Hepatic stellate cell (primary cell): ENCODE data around the gene GET3.
"Not testable (repeated sequence)": the region's sequence is repeated elsewhere in the genome, so short reads cannot be mapped to it uniquely, and the experiment has no call there.

Source experiments
- DNase-seq: peaks from one replicate; pipeline ENCODE4 v3.0.0; 2011; ENCODE audit warnings: low spot score

Gene GET3

GRCh38 chr19:12715929-12716328 is 21.4 kb upstream of the GET3 start:
- DNase-seq = no peak

DNA sequence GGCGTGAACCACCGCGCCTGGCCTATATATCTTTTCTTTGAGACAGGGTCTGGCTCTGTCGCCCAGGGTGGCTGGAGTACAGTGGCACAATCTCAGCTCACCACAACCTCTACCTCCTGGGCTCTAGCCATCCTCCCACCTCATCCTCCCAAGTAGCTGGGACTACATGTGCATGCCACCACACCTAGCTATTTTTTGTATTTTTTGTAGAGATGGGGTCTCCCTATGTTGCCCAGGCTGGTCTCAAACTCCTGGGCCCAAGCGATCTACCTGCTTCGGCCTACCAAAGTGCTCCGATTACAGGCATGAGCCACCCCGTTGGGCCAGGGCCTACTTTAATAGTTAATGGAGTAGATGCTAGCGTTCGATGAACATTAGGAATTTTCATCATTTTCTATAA is 17.0 kb upstream of the GET3 start:
- no peak for DNase-seq

DNA sequence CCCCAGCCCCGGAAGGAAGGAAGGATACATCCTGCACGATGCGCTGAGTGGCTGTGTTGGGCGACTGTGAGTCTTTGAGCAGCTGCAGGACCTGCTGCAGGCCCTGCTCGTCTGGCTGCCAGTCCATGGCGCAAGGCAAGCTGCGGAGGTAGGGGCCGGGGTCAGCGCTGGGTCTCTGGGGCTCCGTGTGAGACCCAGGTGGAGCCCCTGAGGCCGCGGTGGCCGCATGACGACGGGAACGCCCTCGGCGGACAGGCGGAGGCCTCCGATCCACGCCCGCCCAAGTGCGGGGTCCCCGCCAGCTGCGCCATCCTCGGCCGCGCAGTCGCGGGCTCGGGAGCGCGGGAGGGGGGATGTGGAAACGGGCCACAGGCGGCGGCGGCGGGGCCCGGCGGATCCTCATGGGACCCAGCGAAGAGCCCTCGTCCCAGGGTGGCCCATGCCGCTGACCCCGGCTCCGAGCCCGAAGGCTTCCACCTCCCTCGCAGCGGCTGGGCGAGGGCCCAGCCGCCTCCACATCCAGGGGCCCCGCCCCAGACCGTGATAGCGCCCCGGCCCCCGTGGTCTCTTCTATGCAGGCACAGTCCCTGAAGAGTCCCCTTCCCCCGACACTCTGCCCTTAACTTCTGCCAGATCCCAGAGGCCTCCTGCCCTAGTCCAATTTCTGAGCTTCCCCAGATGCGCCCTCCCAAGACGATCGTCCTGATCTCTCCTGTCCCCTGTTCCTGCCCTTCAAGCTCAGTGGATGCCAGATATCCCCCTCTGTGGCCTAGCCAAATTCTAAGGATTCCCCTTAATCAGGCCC is 16.2 kb upstream of the GET3 start:
- peak; percentile 50 for DNase-seq

- DNase-seq = peak; percentile 89
These were observed 15.4 kb upstream of the GET3 start for GRCh38 chr19:12721656-12722565.

DNA sequence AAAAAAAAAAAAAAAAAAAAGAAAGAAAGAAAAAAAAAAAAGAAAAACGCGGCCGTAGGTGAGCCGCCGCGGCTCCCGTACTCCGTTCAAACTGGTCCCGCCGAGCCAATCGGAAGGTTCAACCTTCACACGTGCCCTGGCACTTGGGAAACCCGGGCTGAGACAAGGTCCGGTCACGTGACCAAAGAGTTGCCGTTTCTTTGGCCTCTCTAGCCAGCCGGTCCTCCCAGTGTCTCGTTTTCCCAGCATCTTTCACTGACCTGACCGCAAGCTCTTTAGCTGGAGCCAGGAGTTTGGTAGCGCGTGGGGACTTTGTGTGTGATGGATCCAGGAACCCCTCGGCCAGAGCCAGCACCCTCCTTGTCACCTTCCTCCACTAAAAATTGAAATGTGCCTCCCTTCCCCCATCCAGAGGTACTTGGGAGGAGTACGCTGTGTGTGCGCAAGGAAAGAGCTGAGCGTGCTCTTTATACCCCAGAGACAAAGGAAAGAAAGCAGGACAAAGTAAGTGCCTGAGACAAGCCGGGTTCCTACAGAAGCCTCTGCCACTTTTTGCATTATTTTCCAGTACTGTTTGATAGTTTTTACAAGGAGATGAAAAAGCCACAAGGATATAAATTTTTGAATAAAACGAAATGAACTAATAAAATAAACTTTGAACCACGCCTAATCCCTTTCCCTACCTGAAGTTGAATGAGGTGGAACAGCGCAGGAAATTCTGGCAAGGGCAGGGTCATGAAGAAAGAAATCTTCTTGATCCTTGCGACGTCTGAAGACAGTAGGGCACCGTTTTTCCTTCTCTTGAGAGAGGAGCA is 14.5 kb upstream of the GET3 start:
- DNase-seq = peak; percentile 100

DNA sequence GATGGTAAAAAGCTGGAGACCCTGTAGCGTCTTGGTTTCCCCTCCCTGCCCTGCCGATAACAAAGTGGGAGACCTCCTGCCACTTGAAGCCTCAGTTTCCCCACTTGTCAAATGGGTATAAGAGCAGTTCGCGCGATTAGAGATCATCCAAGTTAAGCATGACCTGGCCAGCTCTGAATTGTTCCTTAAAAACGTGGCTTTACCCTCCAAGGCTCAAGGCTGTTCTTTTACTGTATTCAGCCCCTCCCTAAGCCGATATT is 14.0 kb upstream of the GET3 start:
- DNase-seq = no peak

- peak; percentile 70 for DNase-seq
These were observed 13.5 kb upstream of the GET3 start, which contains the start of gene TNPO2 for GRCh38 chr19:12723641-12724426. TNPO2 (minus strand) TSS chr19:12723932; CDS start chr19:12720977, 2,955 bp downstream.

DNA sequence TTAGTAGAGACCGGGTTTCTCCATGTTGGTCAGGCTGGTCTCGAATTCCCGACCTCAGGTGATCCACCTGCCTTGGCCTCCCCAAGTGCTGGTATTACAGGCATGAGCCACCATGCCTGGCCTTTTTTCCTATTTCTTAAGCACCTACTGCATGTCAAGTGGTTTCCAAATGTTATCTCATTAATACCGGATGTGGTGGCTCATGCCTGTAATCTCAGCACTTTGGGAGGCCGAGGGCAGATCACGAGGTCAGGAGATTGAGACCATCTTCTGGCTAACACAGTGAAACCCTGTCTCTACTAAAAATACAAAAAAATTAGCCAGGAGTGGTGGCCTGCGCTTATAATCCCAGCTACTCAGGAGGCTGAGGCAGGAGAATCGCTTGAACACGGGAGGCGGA is 11.7 kb upstream of the GET3 start:
- not testable (repeated sequence) for DNase-seq

DNA sequence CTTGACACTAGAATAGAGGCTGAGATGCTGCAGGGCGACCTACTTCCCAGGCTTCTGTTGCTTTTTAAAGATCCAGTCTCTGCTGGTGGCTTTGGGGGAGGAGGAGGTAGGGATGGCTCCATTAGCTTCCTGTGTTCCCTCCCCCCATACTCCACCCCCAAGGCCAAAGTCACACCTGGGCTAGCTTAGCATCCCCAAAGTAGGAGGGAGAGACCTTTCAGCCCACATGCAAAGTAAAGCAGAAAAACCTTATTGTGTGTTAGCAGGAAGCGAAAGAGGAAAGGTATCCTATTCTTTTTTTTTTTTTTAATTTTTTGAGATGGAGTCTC is 10.3 kb upstream of the GET3 start:
- no peak for DNase-seq

- DNase-seq = no peak
These were observed 9.4 kb upstream of the GET3 start for GRCh38 chr19:12727745-12728433.

GRCh38 chr19:12730064-12730463 is 7.2 kb upstream of the GET3 start:
- DNase-seq = no peak

GRCh38 chr19:12731337-12731736 is 6.0 kb upstream of the GET3 start:
- no peak for DNase-seq

- peak; percentile 68 for DNase-seq
These were observed 3.7 kb upstream of the GET3 start for GRCh38 chr19:12733369-12734214.

DNA sequence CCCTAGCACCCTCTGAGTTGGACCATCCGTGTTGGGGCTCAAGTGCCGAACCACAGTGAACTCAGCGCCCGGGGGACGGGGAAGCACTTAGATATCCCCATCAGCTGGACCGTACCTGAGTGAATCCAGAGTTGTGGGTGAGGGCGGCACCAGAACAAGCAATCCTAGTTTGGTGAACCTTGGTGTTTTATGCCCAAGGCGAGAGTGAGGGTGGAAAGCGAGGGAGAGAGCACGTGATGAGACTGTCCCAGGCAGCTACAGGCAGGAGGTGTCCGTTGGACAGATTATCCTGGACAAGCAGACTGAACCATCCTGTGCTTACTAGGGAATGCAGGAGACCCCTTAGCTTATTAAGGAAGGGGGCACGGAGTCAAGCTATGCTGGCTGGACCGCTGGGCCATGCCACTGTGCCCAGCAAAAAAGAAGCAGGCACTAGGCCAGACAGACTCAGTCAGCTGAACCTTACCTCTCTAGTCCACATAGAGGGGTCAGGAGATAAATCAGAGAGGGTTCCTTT is 596 bp downstream of the GET3 start:
- DNase-seq = no peak

- DNase-seq = no peak
These were observed 8.0 kb downstream of the GET3 start for GRCh38 chr19:12745166-12745897.

DNA sequence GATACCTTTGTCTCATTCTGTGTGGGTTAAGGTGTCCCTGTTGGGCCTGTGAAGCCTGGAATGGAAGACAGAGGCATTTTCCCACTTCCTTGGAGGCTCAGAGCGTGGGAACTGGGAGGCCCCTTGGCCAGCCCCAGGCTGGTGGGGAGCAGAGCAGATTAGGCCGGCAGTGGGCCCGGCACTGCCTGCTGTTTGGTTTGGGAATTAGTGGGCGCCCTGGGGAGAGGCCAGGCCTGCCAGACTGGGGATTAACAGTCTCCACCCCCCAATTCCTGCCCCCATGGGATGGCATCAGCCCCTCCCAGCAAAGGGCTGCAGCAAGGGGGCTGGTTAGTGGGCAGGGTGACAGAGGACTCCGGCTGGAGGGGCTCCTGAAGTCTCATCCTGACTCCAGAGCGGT is 11.2 kb downstream of the GET3 start:
- no peak for DNase-seq

DNA sequence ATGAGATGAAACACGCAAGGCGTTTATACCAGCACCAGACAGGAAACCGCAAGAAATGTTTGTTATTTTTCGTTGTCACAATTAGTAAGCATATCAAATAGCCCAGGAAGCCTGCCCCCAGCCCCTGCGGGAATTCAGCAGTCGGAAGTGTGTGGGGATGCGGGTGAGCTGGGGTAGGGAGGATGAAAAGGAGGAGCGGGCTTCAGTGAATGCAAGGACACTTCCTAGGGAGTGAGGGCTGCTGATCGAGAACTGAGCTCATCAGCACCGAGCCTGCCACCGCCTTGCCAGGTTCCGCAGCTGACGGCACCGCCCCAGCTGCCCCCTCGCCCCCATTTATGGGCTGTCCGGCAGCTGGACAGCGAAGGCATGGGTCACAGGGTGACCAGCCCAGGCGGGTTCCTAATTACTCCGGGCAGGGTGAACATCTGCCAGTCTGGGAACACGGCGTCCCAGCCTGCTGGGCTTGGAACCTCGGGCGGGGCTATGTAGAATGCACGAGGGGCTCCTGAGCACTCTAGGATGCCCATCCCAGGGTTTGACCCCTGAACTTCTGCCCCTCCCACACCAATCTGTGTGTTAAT is 12.7 kb downstream of the GET3 start:
- DNase-seq = peak; percentile 55

- no peak for DNase-seq
These were observed 13.6 kb downstream of the GET3 start for GRCh38 chr19:12750851-12751250.

GRCh38 chr19:12751635-12752034 is 14.3 kb downstream of the GET3 start, which contains the start of gene BEST2:
BEST2 (plus strand) TSS chr19:12751791; CDS start chr19:12752593, 802 bp downstream.
- no peak for DNase-seq
